T-helper 2 cell treated with Interferon-gamma antibody and Interleukin-4, amounts not matched to agents 5 μg/mL and 100 μg/mL, for 36 hours (primary cell): Measurements from ENCODE around the gene FOXI1.

Source experiments
- DNase-seq: peaks from one replicate; pipeline ENCODE4 v3.0.0; 2021; ENCODE audit warnings: low spot score
- H3K27ac Mint-ChIP-seq: one replicate; pipeline ENCODE4 v1.8.0; 2021; ENCODE audit warnings: mild to moderate bottlenecking, mixed read lengths
- H3K27me3 Mint-ChIP-seq: one replicate; pipeline ENCODE4 v1.8.0; 2021; ENCODE audit warnings: low read depth, mixed read lengths
- H3K36me3 Mint-ChIP-seq: one replicate; pipeline ENCODE4 v1.8.0; 2021; ENCODE audit warnings: low read depth, mixed read lengths
- H3K4me1 Mint-ChIP-seq: one replicate; pipeline ENCODE4 v1.8.0; 2021; ENCODE audit warnings: low read depth, mixed read lengths
- H3K4me3 Mint-ChIP-seq: one replicate; pipeline ENCODE4 v1.8.0; 2022; ENCODE audit warnings: mild to moderate bottlenecking, moderate library complexity, mixed read lengths
- H3K9me3 Mint-ChIP-seq: one replicate; pipeline ENCODE4 v1.8.0; 2021; ENCODE audit warnings: mixed read lengths

Gene FOXI1

GRCh38 chr5:170159101-170159698 is 53.5 kb downstream of the FOXI1 start:
- Mint-ChIP-seq H3K9me3 (no peaks in the 10 kb centered on the region), H3K27ac (no peak overlapping the region), H3K27me3 (peaks cover 2% of the 10 kb centered on the region), H3K36me3 (no peaks in the 10 kb centered on the region), H3K4me1 (no peaks in the 10 kb centered on the region), H3K4me3 (no peak overlapping the region)
- no peak for DNase-seq
